AG04450 (cell line): Measurements from ENCODE around the gene SNX11. TPM values are rescaled to one million over a fixed set of nuclear protein-coding genes. Genes with fewer than 3 reads are reported as not detected.

Experiments used
- CTCF ChIA-PET: fragments of 300-600, 350-600 bp; formaldehyde crosslinking; extraction: SDS; loops from one replicate; lab custom pipeline; 2022; ENCODE audit warnings: antibody characterized with exemption, inconsistent platforms; lab: Charles Lee
- POLR2A ChIA-PET: fragments of 350-600 bp; formaldehyde crosslinking; extraction: SDS; loops from one replicate; lab custom pipeline; 2021; ENCODE audit warnings: antibody characterized with exemption, inconsistent platforms; lab: Yijun Ruan, JAX
- DNase-seq: peaks from one replicate; pipeline ENCODE4 v3.0.0-alpha.2; 2011; ENCODE audit warnings: low read depth, low spot score
- H3K27ac ChIP-seq: one replicate; pipeline ENCODE4 v1.5.1; 2012; ENCODE audit warnings: low read depth, low read length, control low read depth
- H3K27me3 ChIP-seq: one replicate; pipeline ENCODE4 v1.6.0; 2012; ENCODE audit warnings: low read length; ENCODE audit not compliant: control insufficient read depth, insufficient read depth
- H3K4me3 ChIP-seq: 2 replicates; pipeline ENCODE4 v1.5.1; 2011; ENCODE audit warnings: mild to moderate bottlenecking, low read depth, low read length, control low read depth
- H3K9me3 ChIP-seq: 2 replicates; pipeline ENCODE4 v1.5.1; 2012; ENCODE audit warnings: low read length; ENCODE audit not compliant: control insufficient read depth, insufficient read depth
- polyA plus RNA-seq: library from polyadenylated mRNA; depleted of rRNA; stranded (reverse); fragments of >200 nt; gene quantifications from 2 replicates; pipeline ENCODE4 v1.2.3, GENCODE V29; 2011
- TF ChIP-seq, protein P1 (sequence below): IDR thresholded peaks from 2 replicates; pipeline ENCODE4 v1.5.1; 2011; ENCODE audit warnings: low read depth, low read length, control low read depth, inconsistent platforms

SNX11 gene
- polyA plus RNA-seq, 1 experiment, result 16.0 TPM

DNA sequence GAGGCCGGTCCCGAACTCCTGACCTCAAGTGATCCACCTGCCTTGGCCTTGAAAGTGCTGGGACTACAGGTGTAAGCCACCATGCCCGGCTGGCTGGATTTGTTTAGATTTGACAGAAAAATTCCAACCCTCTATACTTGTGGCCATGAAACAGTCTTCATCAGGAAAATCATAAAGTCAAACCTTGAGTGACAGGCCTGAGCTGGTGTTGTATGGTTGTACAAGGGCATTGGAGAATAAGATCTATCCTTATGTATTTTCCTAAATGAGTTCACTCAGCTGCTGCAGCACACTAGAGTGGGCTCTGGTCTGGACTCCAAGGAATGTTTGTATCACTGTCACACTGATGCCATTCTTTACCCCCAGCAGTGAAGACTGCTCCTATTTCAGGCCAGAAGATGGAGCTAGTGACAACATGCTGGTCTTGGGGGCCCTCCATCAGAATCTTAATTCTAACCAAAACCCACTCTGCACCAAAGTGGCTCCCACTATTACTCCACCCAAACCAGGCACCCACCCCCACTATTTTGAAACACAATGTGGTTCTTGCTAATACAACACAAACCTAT, 27.4 kb downstream of the SNX11 start:
- Histone ChIP-seq H3K27me3 (peaks cover 14% of the 10 kb centered on the region), H3K9me3 (no peaks in the 10 kb centered on the region), H3K4me3 (no peak overlapping the region), H3K27ac (no peak overlapping the region)
- DNase-seq, result no peak
- TF ChIP-seq, protein P1, sequence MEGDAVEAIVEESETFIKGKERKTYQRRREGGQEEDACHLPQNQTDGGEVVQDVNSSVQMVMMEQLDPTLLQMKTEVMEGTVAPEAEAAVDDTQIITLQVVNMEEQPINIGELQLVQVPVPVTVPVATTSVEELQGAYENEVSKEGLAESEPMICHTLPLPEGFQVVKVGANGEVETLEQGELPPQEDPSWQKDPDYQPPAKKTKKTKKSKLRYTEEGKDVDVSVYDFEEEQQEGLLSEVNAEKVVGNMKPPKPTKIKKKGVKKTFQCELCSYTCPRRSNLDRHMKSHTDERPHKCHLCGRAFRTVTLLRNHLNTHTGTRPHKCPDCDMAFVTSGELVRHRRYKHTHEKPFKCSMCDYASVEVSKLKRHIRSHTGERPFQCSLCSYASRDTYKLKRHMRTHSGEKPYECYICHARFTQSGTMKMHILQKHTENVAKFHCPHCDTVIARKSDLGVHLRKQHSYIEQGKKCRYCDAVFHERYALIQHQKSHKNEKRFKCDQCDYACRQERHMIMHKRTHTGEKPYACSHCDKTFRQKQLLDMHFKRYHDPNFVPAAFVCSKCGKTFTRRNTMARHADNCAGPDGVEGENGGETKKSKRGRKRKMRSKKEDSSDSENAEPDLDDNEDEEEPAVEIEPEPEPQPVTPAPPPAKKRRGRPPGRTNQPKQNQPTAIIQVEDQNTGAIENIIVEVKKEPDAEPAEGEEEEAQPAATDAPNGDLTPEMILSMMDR, result 0 out of 2 replicates have a peak, but pooled peaks have one; percentile 14
- CTCF ChIA-PET, result interaction anchor here (0.7 to 8.1 kb wide), 3 partner anchors 109 to 188 kb away, joined by 3 to 80 read pairs (median 4); no protein-coding TSS in a partner anchor
- POLR2A ChIA-PET, result no interaction called here

DNA sequence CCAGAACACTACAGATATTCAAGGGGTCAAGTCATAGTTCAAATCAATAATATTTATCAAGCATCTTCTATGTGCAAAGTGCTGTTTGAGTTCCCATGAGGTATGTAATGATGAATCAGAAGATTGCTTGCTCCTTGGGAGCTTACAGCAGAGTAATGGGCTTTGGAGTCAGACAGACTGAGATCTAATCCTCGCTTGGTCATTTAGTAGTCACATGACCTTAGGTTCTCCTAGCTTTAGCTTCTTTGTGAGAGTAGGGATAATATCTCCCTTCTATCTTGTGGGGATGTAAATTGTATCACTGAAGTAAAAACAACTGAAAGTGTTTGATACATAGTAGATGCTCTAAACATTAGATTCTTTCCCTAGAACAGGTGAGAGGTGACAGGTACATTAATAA, 30.1 kb downstream of the SNX11 start:
- H3K9me3 ChIP-seq, result no peaks in the 10 kb centered on the region
- CTCF ChIA-PET, result interaction anchor here (0.9 kb wide), 1 partner anchor 63 kb away, joined by 3 read pairs; no protein-coding TSS in a partner anchor
- DNase-seq, result no peak
- TF ChIP-seq, protein P1, result no peak
- no peak overlapping the region for H3K27ac ChIP-seq
- H3K4me3 ChIP-seq, result no peak overlapping the region
- peaks cover 31% of the 10 kb centered on the region for H3K27me3 ChIP-seq
- POLR2A ChIA-PET, result no interaction called here

DNA sequence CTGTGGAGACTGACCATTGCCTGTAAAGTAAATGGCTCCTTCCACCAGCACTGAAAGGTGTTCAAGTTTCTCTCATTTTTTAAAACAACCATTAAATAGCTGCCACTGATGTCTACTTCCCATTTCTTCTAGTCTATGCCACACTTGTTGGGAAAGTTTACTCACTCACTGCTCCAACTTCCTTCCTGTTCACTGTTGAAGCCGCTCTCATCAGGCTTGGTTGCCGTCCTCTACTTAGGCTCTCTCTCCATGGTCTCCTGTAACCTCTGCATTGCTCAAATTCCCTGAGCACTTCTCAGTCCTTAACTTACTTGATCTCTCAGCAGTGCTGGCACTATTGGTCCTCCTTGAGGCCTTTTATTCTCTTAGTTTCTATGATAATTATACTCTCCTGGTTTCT, 32.4 kb downstream of the SNX11 start:
- H3K4me3 ChIP-seq, result no peak overlapping the region
- TF ChIP-seq, protein P1, result no peak
- no peak for DNase-seq
- POLR2A ChIA-PET, result no interaction called here
- H3K27me3 ChIP-seq, result peaks cover 48% of the 10 kb centered on the region
- CTCF ChIA-PET, result interaction anchor here (1.1 kb wide), 1 partner anchor 9 kb away, joined by 6 read pairs; no protein-coding TSS in a partner anchor
- H3K27ac ChIP-seq, result no peak overlapping the region
- no peaks in the 10 kb centered on the region for H3K9me3 ChIP-seq

DNA sequence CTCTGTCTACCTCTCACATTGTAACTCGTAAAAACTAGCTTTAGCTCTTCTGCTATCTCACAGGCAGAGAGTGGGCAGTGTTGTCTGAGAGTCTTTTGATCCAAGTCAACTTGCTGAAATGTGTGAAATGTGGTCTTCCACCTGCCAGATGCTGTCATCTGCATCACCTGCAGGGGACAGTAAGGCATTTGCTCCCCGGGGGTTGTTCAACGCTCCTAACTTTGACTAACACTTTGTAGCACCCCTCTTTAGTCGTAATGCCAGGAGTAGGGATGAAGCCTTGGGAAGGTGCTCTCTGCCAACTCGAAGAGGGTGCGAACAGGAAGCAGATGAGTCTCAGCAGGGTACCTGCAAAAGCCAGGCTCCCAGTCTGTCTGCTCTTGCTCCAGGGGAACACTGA, 36.1 kb downstream of the SNX11 start:
- Histone ChIP-seq H3K27me3 (peaks cover 72% of the 10 kb centered on the region), H3K4me3 (no peak overlapping the region), H3K27ac (no peak overlapping the region), H3K9me3 (no peaks in the 10 kb centered on the region)
- no peak for DNase-seq
- ChIA-PET CTCF (interaction anchor here (0.5 to 0.7 kb wide), 2 partner anchors 13 to 15 kb away, joined by 3 read pairs; no protein-coding TSS in a partner anchor), POLR2A (no interaction called here)
- TF ChIP-seq, protein P1, result no peak

DNA sequence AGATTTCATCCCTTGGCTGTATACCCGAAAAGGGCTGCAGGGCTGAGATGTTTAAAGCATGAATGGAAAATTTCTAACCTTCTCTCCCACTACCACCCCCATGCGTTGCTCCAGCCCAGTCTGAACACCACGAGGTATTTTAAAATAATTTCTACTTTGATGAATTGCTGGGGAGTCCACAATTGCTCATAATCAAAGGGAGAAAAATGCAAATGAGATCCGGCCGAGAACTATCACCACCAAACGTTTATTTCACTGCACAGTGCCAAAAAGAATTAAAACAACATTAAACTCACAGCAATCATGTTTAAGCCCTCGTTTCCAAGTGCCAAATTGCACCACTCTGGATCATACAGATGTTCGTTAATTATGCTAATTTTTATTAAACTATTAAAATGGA, 36.7 kb downstream of the SNX11 start:
- TF ChIP-seq, protein P1, result no peak
- peaks cover 77% of the 10 kb centered on the region for H3K27me3 ChIP-seq
- no peak for DNase-seq
- no peak overlapping the region for H3K27ac ChIP-seq
- no peak overlapping the region for H3K4me3 ChIP-seq
- H3K9me3 ChIP-seq, result no peaks in the 10 kb centered on the region
- CTCF ChIA-PET, result no interaction called here
- POLR2A ChIA-PET, result no interaction called here
